Fibroblast of mammary gland (primary cell): ENCODE data around the gene HAVCR1.

Experiments used
- DNase-seq: peaks from one replicate; pipeline ENCODE4 v3.0.0-alpha.2; 2010; ENCODE audit warnings: low read depth
- H3K4me3 ChIP-seq: 2 replicates; pipeline ENCODE4 v1.5.1; 2011; ENCODE audit warnings: low read depth, mild to moderate bottlenecking, low read length, moderate library complexity; ENCODE audit not compliant: control insufficient read depth
- CTCF ChIP-seq: conservative IDR thresholded peaks from 2 replicates; pipeline ENCODE4 v1.5.1; 2011; ENCODE audit warnings: low read depth, low read length, inconsistent platforms; ENCODE audit not compliant: control insufficient read depth, insufficient read depth

Gene HAVCR1

GRCh38 chr5:157085930-157086329, 27.0 kb upstream of the HAVCR1 start:
- TF ChIP-seq CTCF = no peak
- no peak overlapping the region for H3K4me3 ChIP-seq
- DNase-seq = no peak

GRCh38 chr5:157080286-157080685, 21.4 kb upstream of the HAVCR1 start:
- DNase-seq = no peak
- H3K4me3 ChIP-seq = no peak overlapping the region
- no peak for TF ChIP-seq CTCF

- no peak for TF ChIP-seq CTCF
These were observed 17.6 kb upstream of the HAVCR1 start for GRCh38 chr5:157076558-157076957.

GRCh38 chr5:157072508-157072907, 13.6 kb upstream of the HAVCR1 start:
- no peak for DNase-seq
- H3K4me3 ChIP-seq = no peak overlapping the region
- no peak for TF ChIP-seq CTCF

More at GRCh38 chr5:157076558-157076957, 17.6 kb upstream of the HAVCR1 start:
- H3K4me3 ChIP-seq = no peak overlapping the region
- DNase-seq = peak; percentile 80

GRCh38 chr5:157069949-157070348, 11.0 kb upstream of the HAVCR1 start:
- DNase-seq = no peak
- no peak overlapping the region for H3K4me3 ChIP-seq
- TF ChIP-seq CTCF = no peak

- TF ChIP-seq CTCF = no peak
- DNase-seq = no peak
- no peak overlapping the region for H3K4me3 ChIP-seq
These were observed 9.9 kb upstream of the HAVCR1 start for GRCh38 chr5:157068785-157069184.

- H3K4me3 ChIP-seq = no peak overlapping the region
- no peak for TF ChIP-seq CTCF
- no peak for DNase-seq
These were observed 9.4 kb upstream of the HAVCR1 start for GRCh38 chr5:157068339-157068738.
